ENCODE data around the gene SLC1A7.

The SLC1A7 gene

DNA sequence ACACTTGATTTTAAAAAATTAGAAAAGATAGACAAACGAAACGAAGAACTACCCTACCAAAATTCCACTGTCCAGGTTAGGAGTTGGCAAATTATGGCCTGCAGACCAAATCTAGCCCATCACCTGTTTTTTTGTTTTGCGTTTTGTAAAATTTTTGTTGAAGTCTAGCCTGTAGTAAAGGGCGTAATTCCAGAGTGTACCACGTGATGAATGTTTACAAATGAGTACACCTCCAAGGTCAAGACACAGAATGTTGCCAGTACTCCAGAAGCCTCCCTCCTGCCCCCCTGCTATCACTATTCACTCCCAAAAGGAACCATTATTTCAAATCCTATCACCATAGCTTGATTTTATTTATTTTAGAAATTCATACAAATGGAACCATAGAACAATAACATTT lies 97.5 kb downstream of the SLC1A7 start:
- no peak for DNase-seq (ENCODE audit: low read depth)
- TF ChIP-seq, protein P1, sequence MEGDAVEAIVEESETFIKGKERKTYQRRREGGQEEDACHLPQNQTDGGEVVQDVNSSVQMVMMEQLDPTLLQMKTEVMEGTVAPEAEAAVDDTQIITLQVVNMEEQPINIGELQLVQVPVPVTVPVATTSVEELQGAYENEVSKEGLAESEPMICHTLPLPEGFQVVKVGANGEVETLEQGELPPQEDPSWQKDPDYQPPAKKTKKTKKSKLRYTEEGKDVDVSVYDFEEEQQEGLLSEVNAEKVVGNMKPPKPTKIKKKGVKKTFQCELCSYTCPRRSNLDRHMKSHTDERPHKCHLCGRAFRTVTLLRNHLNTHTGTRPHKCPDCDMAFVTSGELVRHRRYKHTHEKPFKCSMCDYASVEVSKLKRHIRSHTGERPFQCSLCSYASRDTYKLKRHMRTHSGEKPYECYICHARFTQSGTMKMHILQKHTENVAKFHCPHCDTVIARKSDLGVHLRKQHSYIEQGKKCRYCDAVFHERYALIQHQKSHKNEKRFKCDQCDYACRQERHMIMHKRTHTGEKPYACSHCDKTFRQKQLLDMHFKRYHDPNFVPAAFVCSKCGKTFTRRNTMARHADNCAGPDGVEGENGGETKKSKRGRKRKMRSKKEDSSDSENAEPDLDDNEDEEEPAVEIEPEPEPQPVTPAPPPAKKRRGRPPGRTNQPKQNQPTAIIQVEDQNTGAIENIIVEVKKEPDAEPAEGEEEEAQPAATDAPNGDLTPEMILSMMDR (IDR thresholded peaks at IDR 0.05; ENCODE audit: control insufficient read depth, extremely low read depth, insufficient read depth) = no peak
- H3K4me3 ChIP-seq (ENCODE audit: low read depth, low read length) = no peak overlapping the region

DNA sequence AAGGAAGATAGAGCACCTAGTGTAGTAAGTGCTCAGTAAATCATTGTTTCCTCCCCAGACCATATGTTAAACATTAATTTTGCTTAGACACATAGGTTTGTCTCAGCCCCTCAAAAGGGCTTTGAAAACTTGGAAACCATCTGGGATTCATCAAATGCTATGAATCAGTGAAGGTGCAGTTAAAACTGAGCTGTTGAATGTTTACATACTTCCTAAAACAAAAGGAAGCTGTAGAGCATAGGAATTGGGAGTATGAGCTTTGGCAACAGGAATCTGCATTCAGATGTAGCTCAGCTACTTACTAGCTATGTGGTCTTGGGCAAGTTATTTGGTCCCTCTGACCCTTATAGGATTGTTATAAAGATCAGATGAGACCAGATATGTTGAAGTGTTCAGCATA lies 99.2 kb downstream of the SLC1A7 start:
- H3K4me3 ChIP-seq (ENCODE audit: low read depth, low read length) = no peak overlapping the region
- TF ChIP-seq, protein P1 (IDR thresholded peaks at IDR 0.05; ENCODE audit: control insufficient read depth, extremely low read depth, insufficient read depth) = no peak
- no peak for DNase-seq (ENCODE audit: low read depth)

DNA sequence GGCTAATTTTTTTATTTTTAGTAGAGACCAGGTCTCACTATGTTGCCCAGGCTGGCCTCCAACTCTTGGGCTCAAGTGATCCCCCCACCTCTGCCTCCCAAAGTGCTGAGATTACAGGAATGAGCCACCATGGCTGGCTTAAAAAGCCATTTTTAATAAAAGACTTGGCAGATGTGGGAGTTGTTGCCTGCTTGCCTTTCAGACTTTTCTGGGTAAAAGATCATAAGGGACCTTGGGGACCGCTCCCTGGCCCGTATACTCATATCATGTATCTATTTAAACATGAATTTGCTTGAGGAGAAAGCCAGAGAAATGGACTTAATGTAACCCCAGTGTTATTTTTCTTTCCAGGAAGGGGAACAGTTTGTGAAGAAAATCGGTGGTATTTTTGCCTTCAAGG lies 103.9 kb downstream of the SLC1A7 start:
- H3K4me3 ChIP-seq (ENCODE audit: low read depth, low read length) = no peak overlapping the region
- TF ChIP-seq, protein P1 (IDR thresholded peaks at IDR 0.05; ENCODE audit: control insufficient read depth, extremely low read depth, insufficient read depth) = no peak
- no peak for DNase-seq (ENCODE audit: low read depth)

All from LNCaP clone FGC (cell line).